ENCODE results near the gene DIP2B.

DNA sequence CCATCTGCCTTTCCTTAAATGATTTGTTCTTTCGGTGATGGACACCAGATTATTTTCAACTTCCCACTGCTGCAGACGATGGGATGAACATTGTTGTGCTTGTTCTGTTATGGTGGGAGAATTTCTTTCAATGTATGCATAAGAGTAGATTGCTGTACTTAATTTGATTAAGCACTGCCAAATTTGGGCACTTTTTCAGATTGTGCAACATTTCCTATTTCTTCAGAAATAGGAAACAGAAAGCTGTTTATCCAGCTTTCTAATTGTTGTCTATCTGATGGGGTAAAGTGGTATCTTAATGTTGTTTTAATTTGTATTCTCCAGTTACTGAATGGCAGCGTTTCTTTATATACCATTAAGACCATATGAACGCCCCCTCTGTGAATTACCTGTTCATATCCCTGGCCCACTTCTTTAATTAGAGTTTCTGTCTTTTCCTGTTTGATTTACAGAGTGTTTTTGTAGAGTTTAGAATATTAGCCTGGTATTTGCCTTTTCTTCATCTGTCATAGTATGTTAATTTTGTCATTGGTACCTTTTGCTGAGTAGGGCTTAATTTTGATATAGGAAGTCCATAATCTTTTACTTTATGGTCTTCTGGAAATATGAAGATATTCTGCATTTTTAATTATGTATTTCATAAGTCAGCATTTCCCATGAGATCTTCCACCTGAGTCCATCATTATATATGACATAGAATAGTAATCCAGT lies 59.6 kb downstream of the DIP2B start:
- TF ChIP-seq POLR2AphosphoS5 (IDR thresholded peaks at IDR 0.05) (no peak), EP300 (IDR thresholded peaks at IDR 0.05) (no peak), POLR2A (IDR thresholded peaks at IDR 0.05) (no peak)
- TF ChIP-seq, protein P1, sequence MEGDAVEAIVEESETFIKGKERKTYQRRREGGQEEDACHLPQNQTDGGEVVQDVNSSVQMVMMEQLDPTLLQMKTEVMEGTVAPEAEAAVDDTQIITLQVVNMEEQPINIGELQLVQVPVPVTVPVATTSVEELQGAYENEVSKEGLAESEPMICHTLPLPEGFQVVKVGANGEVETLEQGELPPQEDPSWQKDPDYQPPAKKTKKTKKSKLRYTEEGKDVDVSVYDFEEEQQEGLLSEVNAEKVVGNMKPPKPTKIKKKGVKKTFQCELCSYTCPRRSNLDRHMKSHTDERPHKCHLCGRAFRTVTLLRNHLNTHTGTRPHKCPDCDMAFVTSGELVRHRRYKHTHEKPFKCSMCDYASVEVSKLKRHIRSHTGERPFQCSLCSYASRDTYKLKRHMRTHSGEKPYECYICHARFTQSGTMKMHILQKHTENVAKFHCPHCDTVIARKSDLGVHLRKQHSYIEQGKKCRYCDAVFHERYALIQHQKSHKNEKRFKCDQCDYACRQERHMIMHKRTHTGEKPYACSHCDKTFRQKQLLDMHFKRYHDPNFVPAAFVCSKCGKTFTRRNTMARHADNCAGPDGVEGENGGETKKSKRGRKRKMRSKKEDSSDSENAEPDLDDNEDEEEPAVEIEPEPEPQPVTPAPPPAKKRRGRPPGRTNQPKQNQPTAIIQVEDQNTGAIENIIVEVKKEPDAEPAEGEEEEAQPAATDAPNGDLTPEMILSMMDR (IDR thresholded peaks at IDR 0.05) = no peak

Measured in suprapubic skin (tissue), 4 donors.